OCI-LY3 (cell line): Measurements from ENCODE around the gene FKBP10.

ENCODE experiments used
- H2AFZ ChIP-seq: fragments of 200-600, 300-600 bp; shearing (Covaris generic); 2 replicates; pipeline ENCODE4 v1.6.0; 2014; ENCODE audit warnings: antibody characterized with exemption, low read depth, low read length
- H3K27ac ChIP-seq: fragments of 200-600, 300-600 bp; sonication (generic); 2 replicates; pipeline ENCODE4 v1.5.1; 2014; ENCODE audit warnings: mild to moderate bottlenecking, low read length, moderate library complexity, mixed read lengths
- H3K27me3 ChIP-seq: fragments of 200-600, 300-600 bp; sonication (generic); 2 replicates; pipeline ENCODE4 v1.6.1; 2014; ENCODE audit warnings: low read depth, low read length, mixed read lengths
- H3K36me3 ChIP-seq: fragments of 200-600, 300-600 bp; sonication (generic); replicated peaks from 2 replicates; pipeline ENCODE3; 2014; ENCODE audit warnings: low read depth, low read length, mixed read lengths
- H3K4me1 ChIP-seq: fragments of 300-600, 200-600 bp; sonication (generic); 2 replicates; pipeline ENCODE4 v1.6.1; 2014; ENCODE audit warnings: low read length, mixed read lengths
- H3K4me2 ChIP-seq: fragments of 200-600, 300-600 bp; sonication (generic); 2 replicates; pipeline ENCODE4 v1.6.1; 2014; ENCODE audit warnings: low read length, mixed read lengths
- H3K4me3 ChIP-seq: fragments of 300-600, 200-600 bp; sonication (generic); 2 replicates; pipeline ENCODE4 v1.5.1; 2014; ENCODE audit warnings: antibody characterized with exemption, mild to moderate bottlenecking, low read length, moderate library complexity
- H3K79me2 ChIP-seq: fragments of 300-600, 200-600 bp; shearing (Covaris generic); 2 replicates; pipeline ENCODE4 v1.6.1; 2014; ENCODE audit warnings: mild to moderate bottlenecking, low read length, mixed read lengths
- H3K9ac ChIP-seq: fragments of 300-600, 200-600 bp; shearing (Covaris generic); 2 replicates; pipeline ENCODE4 v1.6.0; 2014; ENCODE audit warnings: mild to moderate bottlenecking, low read length, moderate library complexity
- H3K9me3 ChIP-seq: fragments of 200-600, 300-600 bp; shearing (Covaris generic); 2 replicates; pipeline ENCODE4 v1.6.1; 2014; ENCODE audit warnings: low read length, mixed read lengths; ENCODE audit not compliant: insufficient read depth
- H4K20me1 ChIP-seq: fragments of 200-600, 300-600 bp; sonication (generic); 2 replicates; pipeline ENCODE4 v1.6.1; 2016; ENCODE audit warnings: low read length, mixed read lengths; ENCODE audit not compliant: insufficient read depth
- EZH2phosphoT487 ChIP-seq: fragments of 200-600 bp; shearing (Covaris generic); IDR thresholded peaks from 2 replicates; pipeline ENCODE4 v1.6.1; 2018; ENCODE audit warnings: antibody characterized with exemption, mixed run types, low read depth
- TF ChIP-seq, protein P1 (sequence below): fragments of 200-600, 300-600 bp; sonication (generic); IDR thresholded peaks from 2 replicates; pipeline ENCODE4 v1.5.1; 2014; ENCODE audit warnings: antibody characterized with exemption, low read length, low read depth

FKBP10 gene

DNA sequence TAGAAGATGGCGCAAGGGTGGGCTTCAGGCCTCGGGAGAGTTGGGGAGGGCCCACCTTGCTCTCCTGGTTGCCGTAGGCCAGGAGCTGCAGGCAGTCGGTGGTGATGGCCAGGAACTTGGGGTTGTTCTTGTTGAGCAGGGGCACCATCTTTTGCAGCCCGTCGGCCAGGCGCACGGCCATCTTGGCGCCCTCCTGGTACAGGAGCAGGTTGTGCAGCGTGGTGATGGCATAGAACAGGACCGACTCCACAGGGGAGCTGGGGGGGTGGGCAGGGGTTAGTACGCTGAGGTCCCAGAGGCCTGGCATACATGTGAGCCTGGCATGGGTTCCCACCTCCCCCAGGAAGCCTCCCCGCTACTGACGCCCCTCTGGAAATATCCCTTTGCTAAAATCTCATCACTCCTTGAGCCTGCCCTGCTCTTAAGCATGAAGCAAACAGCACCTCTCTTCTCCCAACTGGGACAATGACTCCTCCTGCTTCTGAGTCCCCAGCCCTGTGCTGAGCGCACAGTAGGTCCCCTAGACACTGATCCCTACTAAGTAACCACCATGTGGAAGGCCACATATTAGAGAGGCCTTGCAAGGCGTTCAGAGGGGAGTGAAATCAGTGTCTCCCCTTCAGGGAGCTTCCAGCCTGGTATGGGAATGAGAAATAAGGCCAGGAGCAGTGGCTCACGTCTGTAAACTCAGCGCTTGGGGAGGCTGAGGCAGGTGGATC, 45.3 kb upstream of the FKBP10 start:
- Histone ChIP-seq H3K9me3 (no peaks in the 10 kb centered on the region), H3K4me1 (no peaks in the 10 kb centered on the region), H3K36me3 (no peaks in the 10 kb centered on the region), H3K4me3 (no peak overlapping the region), H3K4me2 (no peak overlapping the region), H3K79me2 (no peaks in the 10 kb centered on the region), H3K27me3 (no peaks in the 10 kb centered on the region), H2AFZ (no peak overlapping the region), H3K27ac (no peak overlapping the region), H4K20me1 (no peaks in the 10 kb centered on the region), H3K9ac (no peak overlapping the region)
- TF ChIP-seq EZH2phosphoT487 = no peak
- TF ChIP-seq, protein P1, sequence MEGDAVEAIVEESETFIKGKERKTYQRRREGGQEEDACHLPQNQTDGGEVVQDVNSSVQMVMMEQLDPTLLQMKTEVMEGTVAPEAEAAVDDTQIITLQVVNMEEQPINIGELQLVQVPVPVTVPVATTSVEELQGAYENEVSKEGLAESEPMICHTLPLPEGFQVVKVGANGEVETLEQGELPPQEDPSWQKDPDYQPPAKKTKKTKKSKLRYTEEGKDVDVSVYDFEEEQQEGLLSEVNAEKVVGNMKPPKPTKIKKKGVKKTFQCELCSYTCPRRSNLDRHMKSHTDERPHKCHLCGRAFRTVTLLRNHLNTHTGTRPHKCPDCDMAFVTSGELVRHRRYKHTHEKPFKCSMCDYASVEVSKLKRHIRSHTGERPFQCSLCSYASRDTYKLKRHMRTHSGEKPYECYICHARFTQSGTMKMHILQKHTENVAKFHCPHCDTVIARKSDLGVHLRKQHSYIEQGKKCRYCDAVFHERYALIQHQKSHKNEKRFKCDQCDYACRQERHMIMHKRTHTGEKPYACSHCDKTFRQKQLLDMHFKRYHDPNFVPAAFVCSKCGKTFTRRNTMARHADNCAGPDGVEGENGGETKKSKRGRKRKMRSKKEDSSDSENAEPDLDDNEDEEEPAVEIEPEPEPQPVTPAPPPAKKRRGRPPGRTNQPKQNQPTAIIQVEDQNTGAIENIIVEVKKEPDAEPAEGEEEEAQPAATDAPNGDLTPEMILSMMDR = no peak

DNA sequence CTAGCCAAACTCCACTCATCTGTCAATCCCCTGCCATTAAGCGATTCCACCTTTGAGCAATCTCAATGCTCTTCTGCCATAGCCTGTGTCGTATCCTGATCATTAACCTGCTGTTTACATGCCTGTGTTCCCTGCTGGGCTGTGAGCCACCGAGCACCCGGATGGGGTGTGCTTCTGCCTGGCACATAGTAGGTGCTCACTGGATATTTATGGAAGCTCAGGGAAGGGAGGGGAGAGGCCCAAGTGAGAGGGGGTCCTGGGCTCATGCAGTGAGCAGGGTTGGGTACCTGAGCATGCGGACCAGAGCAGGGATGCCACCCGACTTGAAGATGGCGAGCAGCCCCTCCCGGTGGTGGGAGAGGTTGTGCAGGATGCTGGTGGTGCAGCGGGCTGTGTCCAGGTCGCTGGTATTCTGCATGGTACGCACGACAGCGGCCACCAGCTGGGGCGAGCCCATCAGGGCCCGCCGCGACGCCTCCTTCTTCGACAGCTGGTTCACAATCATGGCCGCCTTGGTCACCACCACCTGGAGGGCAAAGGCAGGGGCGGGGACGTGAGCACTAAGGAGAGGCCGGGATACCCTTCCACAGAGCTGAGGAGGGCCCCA, 44.0 kb upstream of the FKBP10 start:
- Histone ChIP-seq H3K36me3 (no peaks in the 10 kb centered on the region), H3K4me2 (no peak overlapping the region), H2AFZ (no peak overlapping the region), H3K9me3 (no peaks in the 10 kb centered on the region), H3K4me1 (no peaks in the 10 kb centered on the region), H3K4me3 (no peak overlapping the region), H3K27me3 (no peaks in the 10 kb centered on the region), H3K79me2 (no peaks in the 10 kb centered on the region), H3K27ac (no peak overlapping the region), H4K20me1 (no peaks in the 10 kb centered on the region), H3K9ac (no peak overlapping the region)
- TF ChIP-seq EZH2phosphoT487 = no peak
- TF ChIP-seq, protein P1 = no peak

DNA sequence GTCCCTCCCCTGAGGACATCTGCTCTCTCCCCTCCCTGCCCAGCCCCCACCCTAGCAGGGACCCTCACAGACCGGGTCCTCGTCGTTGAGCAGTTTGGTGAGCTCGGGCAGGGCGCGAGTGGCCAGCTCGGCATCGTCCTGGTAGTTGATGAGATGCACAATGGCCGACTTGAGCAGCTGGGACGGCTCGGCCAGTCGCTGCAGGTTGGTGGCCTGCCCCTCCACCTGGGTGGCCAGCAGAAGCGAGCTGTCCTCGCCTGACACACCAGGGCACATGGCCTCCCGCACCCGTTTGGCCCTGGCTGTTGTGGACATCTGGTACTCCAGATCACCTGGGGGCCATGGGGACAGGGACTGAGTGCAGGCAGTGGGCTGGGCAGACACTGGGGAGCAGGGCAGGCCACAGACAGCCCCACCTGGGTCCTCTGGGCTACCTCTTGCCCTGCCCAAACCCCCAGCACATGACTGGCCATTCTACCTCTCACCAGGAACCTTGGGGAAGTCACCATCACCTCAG, 43.4 kb upstream of the FKBP10 start:
- Histone ChIP-seq H3K36me3 (no peaks in the 10 kb centered on the region), H3K27me3 (no peaks in the 10 kb centered on the region), H4K20me1 (no peaks in the 10 kb centered on the region), H3K27ac (no peak overlapping the region), H3K4me3 (no peak overlapping the region), H3K4me1 (no peaks in the 10 kb centered on the region), H3K4me2 (no peak overlapping the region), H3K9me3 (no peaks in the 10 kb centered on the region), H3K9ac (no peak overlapping the region), H3K79me2 (no peaks in the 10 kb centered on the region), H2AFZ (no peak overlapping the region)
- TF ChIP-seq EZH2phosphoT487 = no peak
- TF ChIP-seq, protein P1 = no peak

DNA sequence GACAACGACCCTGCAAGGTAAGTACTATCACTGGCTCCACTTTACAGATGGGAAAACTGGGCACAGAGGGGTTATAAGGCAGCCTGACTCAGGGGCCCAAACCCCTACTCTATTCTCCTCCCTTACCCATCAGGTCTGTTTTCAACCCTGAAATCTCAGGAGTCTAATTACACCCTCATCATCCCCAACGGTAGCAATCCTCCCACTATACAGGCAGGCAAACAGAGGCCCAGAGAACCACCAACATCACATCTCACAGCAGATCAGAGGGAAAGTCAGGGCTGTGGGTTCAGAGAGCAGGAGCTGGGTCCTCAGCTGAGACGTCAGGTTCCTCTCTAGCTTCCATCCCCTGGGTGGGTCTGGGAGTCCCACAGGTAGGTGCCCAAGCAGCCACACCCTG, 42.8 kb upstream of the FKBP10 start:
- H3K4me3 ChIP-seq = no peak overlapping the region
- H2AFZ ChIP-seq = no peak overlapping the region
- H3K4me2 ChIP-seq = no peak overlapping the region
- H3K27ac ChIP-seq = no peak overlapping the region
- H3K4me1 ChIP-seq = no peaks in the 10 kb centered on the region
- no peaks in the 10 kb centered on the region for H3K79me2 ChIP-seq
- no peaks in the 10 kb centered on the region for H3K36me3 ChIP-seq
- no peaks in the 10 kb centered on the region for H4K20me1 ChIP-seq
- H3K27me3 ChIP-seq = no peaks in the 10 kb centered on the region
- no peak for TF ChIP-seq EZH2phosphoT487
- TF ChIP-seq, protein P1 = no peak
- no peak overlapping the region for H3K9ac ChIP-seq
- H3K9me3 ChIP-seq = no peaks in the 10 kb centered on the region
